ENCODE measurements around the gene ADRA1B. TPM values are rescaled to one million over a fixed set of nuclear protein-coding genes. Genes with fewer than 3 reads are reported as not detected.

Gene ADRA1B
- total and polyA plus RNA-seq, 2 donors (not counting 3 experiments of a cell fraction or from before 2014, with no cell fraction given) = 0.77 TPM; not detected in 1

GRCh38 chr5:159935946-159936345 is 19.7 kb downstream of the ADRA1B start:
- no peak overlapping the region for H3K4me3 ChIP-seq (replicated peaks in 1 of 3; ENCODE audit: insufficient read depth in 1 of 3, low read depth in 1 of 3, low read length in 3 of 3)
- no peak overlapping the region for H3K9ac ChIP-seq (replicated peaks; ENCODE audit: extremely low read depth, insufficient read depth, low read length)
- POLR2A ChIA-PET = no interaction called here
- no peaks in the 10 kb centered on the region for H3K36me3 ChIP-seq (ENCODE audit: control insufficient read depth in 2 of 2, extremely low read depth in 1 of 2, insufficient read depth in 2 of 2, low read length in 2 of 2)
- CTCF ChIA-PET = interaction anchor here (1.9 kb wide), 1 partner anchor 23 kb away, joined by 6 read pairs; no protein-coding TSS in a partner anchor
- intact Hi-C loops (cut with micrococcal nuclease) = no loop called here
- FAIRE-seq (no peak), DNase-seq (ENCODE audit: low read depth, low spot score) (no peak)
- BruUV-seq (replicated peaks) = no TSS peak
- H3K27me3 ChIP-seq (ENCODE audit: control insufficient read depth in 2 of 2, insufficient read depth in 2 of 2, low read length in 2 of 2) = no peaks in the 10 kb centered on the region
- H3K27ac ChIP-seq (ENCODE audit: insufficient read depth, low read depth, low read length) = no peak overlapping the region
- no peaks in the 10 kb centered on the region for H3K9me3 ChIP-seq (replicated peaks; ENCODE audit: control insufficient read depth, insufficient read depth, low read length)
- no peaks in the 10 kb centered on the region for H4K20me1 ChIP-seq (replicated peaks; ENCODE audit: control insufficient read depth, extremely low read depth, insufficient read depth, low read length)
- H3K4me2 ChIP-seq (ENCODE audit: insufficient read depth, low read length) = no peak overlapping the region
- dilution Hi-C loops (cut with MboI; ENCODE audit: extremely low pct_ligation_motif_present, low sequenced_read_pairs) = no loop called here
- H3K79me2 ChIP-seq (ENCODE audit: control insufficient read depth, insufficient read depth, low read length) = no peaks in the 10 kb centered on the region
- no peak overlapping the region for H2AFZ ChIP-seq (ENCODE audit: low read depth, low read length)
- TF ChIP-seq MYC (IDR thresholded peaks at IDR 0.05; ENCODE audit: low read depth, low read length) = no peak
- TF ChIP-seq EZH2 (IDR thresholded peaks at IDR 0.05; ENCODE audit: borderline replicate concordance, low read depth, low read length, severe bottlenecking) = no peak
- no peak for TF ChIP-seq GATA2 (IDR thresholded peaks at IDR 0.05; ENCODE audit: insufficient read depth, insufficient read length, low read depth, low read length)
- TF ChIP-seq POLR2A (IDR thresholded peaks at IDR 0.05; ENCODE audit: low read depth, low read length) = no peak
- no peak for TF ChIP-seq CTCF (IDR thresholded peaks at IDR 0.05; ENCODE audit: extremely low read depth in 1 of 2, insufficient read depth in 1 of 2, low read depth in 1 of 2, low read length in 2 of 2)
- TF ChIP-seq MAX (IDR thresholded peaks at IDR 0.05; ENCODE audit: insufficient read depth, insufficient read length) = no peak
- no peak for TF ChIP-seq POLR2AphosphoS5 (IDR thresholded peaks at IDR 0.05; ENCODE audit: insufficient read depth, low read depth, low read length)
- H3K4me1 ChIP-seq (ENCODE audit: control insufficient read depth, extremely low read depth, insufficient read depth, low read length) = no peaks in the 10 kb centered on the region
- H3K9me1 ChIP-seq (replicated peaks; ENCODE audit: control insufficient read depth, extremely low read depth, insufficient read depth, low read length) = no peaks in the 10 kb centered on the region
